Measurements from ENCODE around the gene SCN1B.

- TF ChIP-seq TARDBP (IDR thresholded peaks at IDR 0.05): no peak
- TF ChIP-seq ARNT (IDR thresholded peaks at IDR 0.05): no peak
- TF ChIP-seq L3MBTL2 (conservative IDR thresholded peaks at IDR 0.05): no peak
These were observed 54.2 kb downstream of the SCN1B start for GRCh38 chr19:35084509-35084762.

Measured in HEK293T (cell line).